IMR-90 (cell line): Measurements from ENCODE around the gene SPG11. TPM values are rescaled to one million over a fixed set of nuclear protein-coding genes. Genes with fewer than 3 reads are reported as not detected.

Experiments used
- ATAC-seq: fragments of 200-7000 bp; cut with Tn5 transposase; 2 replicates; pipeline ENCODE4 v1.9.1; 2020; ENCODE audit warnings: low read depth, mild to moderate bottlenecking, moderate library complexity
- BruUV-seq: library from RNA; stranded (reverse); fragments of 400-500 nt; replicated peaks from 2 replicates; lab custom pipeline; 2021; lab: Mats Ljungman, UMichigan
- CTCF ChIA-PET: fragments of 300-600 bp; formaldehyde crosslinking; extraction: SDS; loops from one replicate; lab custom pipeline; 2021; ENCODE audit warnings: antibody characterized with exemption; lab: Yijun Ruan, JAX
- POLR2A ChIA-PET: fragments of 300-600 bp; sonication (Branson Sonifier 250); formaldehyde crosslinking; loops from one replicate; lab custom pipeline; 2022; ENCODE audit warnings: antibody characterized with exemption; ENCODE audit not compliant: unreplicated experiment; lab: Charles Lee
- DNase-seq: peaks from one replicate; pipeline ENCODE4 v3.0.0; 2013
- H2AFZ ChIP-seq: replicated peaks from 2 replicates; pipeline ENCODE3; 2013; ENCODE audit warnings: low read length, mild to moderate bottlenecking; ENCODE audit not compliant: poor library complexity
- H2AK5ac ChIP-seq: 2 replicates; pipeline ENCODE4 v1.6.1; 2013; ENCODE audit warnings: low read depth, low read length, inconsistent platforms
- H2AK9ac ChIP-seq: replicated peaks from 2 replicates; pipeline ENCODE3; 2013; ENCODE audit warnings: mild to moderate bottlenecking, low read depth, low read length, moderate library complexity; ENCODE audit not compliant: poor library complexity
- H2BK120ac ChIP-seq: 2 replicates; pipeline ENCODE4 v1.6.1; 2013; ENCODE audit warnings: low read depth, low read length, inconsistent platforms
- H2BK15ac ChIP-seq: 3 replicates; pipeline ENCODE4 v1.6.1; 2013; ENCODE audit warnings: low read depth, low read length, inconsistent platforms
- H2BK20ac ChIP-seq: 2 replicates; pipeline ENCODE4 v1.6.1; 2013; ENCODE audit warnings: low read depth, mild to moderate bottlenecking, inconsistent platforms, low read length, moderate library complexity
- H2BK5ac ChIP-seq: 2 replicates; pipeline ENCODE4 v1.6.1; 2013; ENCODE audit warnings: mild to moderate bottlenecking, low read depth, low read length, inconsistent platforms; ENCODE audit not compliant: poor library complexity, severe bottlenecking
- H3K14ac ChIP-seq: replicated peaks from 2 replicates; pipeline ENCODE4 v1.6.1; 2013; ENCODE audit warnings: low read depth, low read length, inconsistent platforms
- H3K18ac ChIP-seq: 2 replicates; pipeline ENCODE4 v1.6.1; 2013; ENCODE audit warnings: low read depth, low read length, control low read depth
- H3K23ac ChIP-seq: 2 replicates; pipeline ENCODE4 v1.6.1; 2013; ENCODE audit warnings: low read depth, low read length, inconsistent platforms
- H3K27ac ChIP-seq: 2 replicates; pipeline ENCODE4 v1.5.1; 2013; ENCODE audit warnings: mild to moderate bottlenecking, control low read depth, low read length; ENCODE audit not compliant: insufficient read depth
- H3K27me3 ChIP-seq: 2 replicates; pipeline ENCODE4 v1.6.1; 2013; ENCODE audit warnings: low read length; ENCODE audit not compliant: control insufficient read depth, insufficient read depth
- H3K36me3 ChIP-seq: 2 replicates; pipeline ENCODE4 v1.6.1; 2013; ENCODE audit warnings: low read length, mixed read lengths; ENCODE audit not compliant: control insufficient read depth, insufficient read depth
- H3K4ac ChIP-seq: 2 replicates; pipeline ENCODE4 v1.6.1; 2013; ENCODE audit warnings: low read depth, low read length, inconsistent platforms
- H3K4me1 ChIP-seq: 2 replicates; pipeline ENCODE4 v1.6.1; 2013; ENCODE audit warnings: low read length, mixed read lengths; ENCODE audit not compliant: control insufficient read depth, insufficient read depth
- H3K4me2 ChIP-seq: 2 replicates; pipeline ENCODE4 v1.6.1; 2013; ENCODE audit warnings: low read depth, mild to moderate bottlenecking, control low read depth, low read length, moderate library complexity
- H3K4me3 ChIP-seq: 2 replicates; pipeline ENCODE4 v1.5.1; 2013; ENCODE audit warnings: low read depth, mild to moderate bottlenecking, control low read depth, low read length, moderate library complexity; ENCODE audit not compliant: insufficient read depth
- H3K56ac ChIP-seq: 2 replicates; pipeline ENCODE4 v1.6.1; 2013; ENCODE audit warnings: low read length, inconsistent platforms; ENCODE audit not compliant: insufficient read depth; ENCODE audit errors: extremely low read depth
- H3K79me1 ChIP-seq, 2 experiments: 2 replicates each; pipeline ENCODE4 v1.6.1; 2013; ENCODE audit warnings: low read length in 2 of 2, inconsistent platforms in 1 of 2, low read depth in 1 of 2
- H3K9ac ChIP-seq: 2 replicates; pipeline ENCODE4 v1.6.1; 2013; ENCODE audit warnings: low read depth, low read length, control low read depth
- H3K9me1 ChIP-seq: 2 replicates; pipeline ENCODE4 v1.6.1; 2013; ENCODE audit warnings: low read length, inconsistent platforms; ENCODE audit not compliant: insufficient read depth
- H3K9me3 ChIP-seq: 2 replicates; pipeline ENCODE4 v1.6.1; 2013; ENCODE audit warnings: low read length; ENCODE audit not compliant: control insufficient read depth, insufficient read depth
- H4K20me1 ChIP-seq: 2 replicates; pipeline ENCODE4 v1.6.1; 2013; ENCODE audit warnings: low read length, inconsistent platforms; ENCODE audit not compliant: insufficient read depth
- H4K5ac ChIP-seq: 2 replicates; pipeline ENCODE4 v1.6.1; 2013; ENCODE audit warnings: mild to moderate bottlenecking, low read depth, low read length, control low read depth
- H4K8ac ChIP-seq, 2 experiments: 2 replicates each; pipeline ENCODE4 v1.6.1; 2013; ENCODE audit warnings: low read depth in 2 of 2, low read length in 2 of 2, control low read depth in 1 of 2, inconsistent platforms in 1 of 2
- H4K91ac ChIP-seq: 2 replicates; pipeline ENCODE4 v1.6.1; 2013; ENCODE audit warnings: low read depth, low read length, inconsistent platforms; ENCODE audit not compliant: insufficient read depth
- BHLHE40 ChIP-seq: fragments of 150-350 bp; IDR thresholded peaks from 2 replicates; pipeline ENCODE4 v1.6.1; 2016; ENCODE audit warnings: mild to moderate bottlenecking, low read depth, low read length
- CEBPB ChIP-seq: IDR thresholded peaks from 2 replicates; pipeline ENCODE4 v1.6.1; 2012; ENCODE audit warnings: low read depth, low read length, improper control_type of control experiment
- CHD1 ChIP-seq: IDR thresholded peaks from 2 replicates; pipeline ENCODE4 v1.6.1; 2012; ENCODE audit warnings: low read depth, low read length, improper control_type of control experiment
- FOS ChIP-seq: fragments of 150-350 bp; IDR thresholded peaks from 2 replicates; pipeline ENCODE4 v1.6.1; 2016; ENCODE audit warnings: low read depth, low read length
- MAFK ChIP-seq: IDR thresholded peaks from 2 replicates; pipeline ENCODE4 v1.6.1; 2012; ENCODE audit warnings: low read depth, low read length, improper control_type of control experiment
- MAZ ChIP-seq: IDR thresholded peaks from 2 replicates; pipeline ENCODE4 v1.6.1; 2012; ENCODE audit warnings: low read depth, mild to moderate bottlenecking, low read length, improper control_type of control experiment, moderate library complexity, borderline replicate concordance
- MXI1 ChIP-seq: IDR thresholded peaks from 2 replicates; pipeline ENCODE4 v1.6.1; 2012; ENCODE audit warnings: low read depth, mild to moderate bottlenecking, low read length, moderate library complexity, borderline replicate concordance
- NFE2L2 ChIP-seq: fragments of 150-350 bp; IDR thresholded peaks from 2 replicates; pipeline ENCODE4 v1.6.1; 2016; ENCODE audit warnings: low read depth, mild to moderate bottlenecking, low read length
- POLR2A ChIP-seq: IDR thresholded peaks from 2 replicates; pipeline ENCODE4 v1.6.1; 2012; ENCODE audit warnings: mild to moderate bottlenecking, low read depth, low read length
- RAD21 ChIP-seq: IDR thresholded peaks from 2 replicates; pipeline ENCODE4 v1.6.1; 2012; ENCODE audit warnings: low read length, improper control_type of control experiment
- RCOR1 ChIP-seq: IDR thresholded peaks from 2 replicates; pipeline ENCODE4 v1.6.1; 2012; ENCODE audit warnings: mild to moderate bottlenecking, low read length, improper control_type of control experiment; ENCODE audit not compliant: insufficient replicate concordance
- RFX5 ChIP-seq: IDR thresholded peaks from 2 replicates; pipeline ENCODE4 v1.8.0; 2012; ENCODE audit warnings: low read depth, mild to moderate bottlenecking, low read length, moderate library complexity
- SMC3 ChIP-seq: fragments of 150-350 bp; IDR thresholded peaks from 2 replicates; pipeline ENCODE4 v1.6.1; 2016; ENCODE audit warnings: low read depth, mild to moderate bottlenecking, antibody characterized with exemption, low read length, moderate library complexity
- WGBS, 2 experiments: methylation state at CpG; one replicate each; pipeline versions ENCODE4 v1.1.5 to v1.1.7; 2013; ENCODE audit warnings: missing lambda C conversion rate in 2 of 2; ENCODE audit not compliant: insufficient read length in 1 of 2; ENCODE audit errors: extremely low coverage in 2 of 2; 5-methylcytosine and 5-hydroxymethylcytosine counted together
- dilution Hi-C: fragments of 300-500 bp; cut with HindIII; formaldehyde crosslinking; loops from one replicate; pipeline ENCODE4 v1.14.3; 2018; ENCODE audit warnings: low sequenced_read_pairs; ENCODE audit not compliant: unreplicated experiment
- in situ Hi-C: fragments of 300-500 bp; cut with MboI; formaldehyde crosslinking; loops from 3 replicates; pipeline ENCODE4 v1.14.3; 2019; ENCODE audit warnings: low sequenced_read_pairs, inconsistent platforms, mixed read lengths
- intact Hi-C: fragments of 100-400 bp; cut with micrococcal nuclease; formaldehyde crosslinking; loops from 2 replicates; pipeline ENCODE4 v1.10.0; 2022
- polyA plus RNA-seq, 3 experiments: library from polyadenylated mRNA; depleted of rRNA; stranded (reverse); fragments of >200 nt; gene quantifications; 2 replicates each; pipeline ENCODE4 v1.2.3, GENCODE V29; 2012; ENCODE audit warnings: low replicate concordance in 1 of 3
- total RNA-seq: library from RNA; depleted of rRNA; stranded (reverse); fragments of >200 nt; gene quantifications from 2 replicates; pipeline ENCODE4 v1.2.3, GENCODE V29; 2012
- TF ChIP-seq, protein P1 (sequence below): fragments of 150-350 bp; IDR thresholded peaks from 2 replicates; pipeline ENCODE4 v1.6.1; 2016; ENCODE audit warnings: low read depth, mild to moderate bottlenecking, low read length, moderate library complexity, borderline replicate concordance
- TF ChIP-seq, protein P2 (sequence below): fragments of 150-350 bp; IDR thresholded peaks from 2 replicates; pipeline ENCODE4 v1.6.1; 2017; ENCODE audit warnings: mild to moderate bottlenecking, antibody characterized with exemption, low read length, low read depth
- TF ChIP-seq, protein P3 (sequence below): conservative IDR thresholded peaks from 2 replicates; pipeline ENCODE4 v1.5.1; 2012; ENCODE audit warnings: mild to moderate bottlenecking, low read depth, low read length, improper control_type of control experiment

The SPG11 gene
- total and polyA plus RNA-seq, 2 of the 4 experiments (the other 2 are of a cell fraction): 30.8 to 32.6 TPM

DNA sequence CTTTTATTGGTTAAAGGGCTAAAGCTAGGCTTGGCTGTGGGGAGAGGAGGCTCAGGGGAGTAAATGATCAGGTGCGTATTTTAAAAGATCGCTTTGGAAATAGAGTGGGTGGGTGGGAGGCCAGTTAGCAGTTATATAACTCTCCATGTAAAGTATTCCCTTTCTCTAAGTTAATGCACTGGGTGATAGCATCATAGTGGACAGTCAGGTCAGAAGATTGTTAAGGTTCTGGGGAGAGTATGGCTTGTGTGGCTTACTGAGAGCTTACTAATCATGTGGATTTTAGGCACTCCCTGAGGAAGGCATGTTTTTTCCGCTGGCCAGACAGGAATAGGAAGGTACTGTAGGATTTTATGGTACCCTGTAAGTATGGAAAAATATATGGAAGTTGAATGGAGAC, 132.8 kb downstream of the SPG11 start:
- CTCF ChIA-PET: no interaction called here
- no CpG with 5 or more reads among the region's 3 CpGs for WGBS, 2 experiments
- in situ Hi-C loops: no loop called here

More for the DNA sequence above, 132.8 kb downstream of the SPG11 start:
- intact Hi-C loops (loop anchor here (10.0 kb wide), 1 partner anchor 656 kb away; no protein-coding TSS in a partner anchor), dilution Hi-C loops (no loop called here)
- H3K56ac ChIP-seq: no peak overlapping the region
- no peak overlapping the region for H2AK5ac ChIP-seq
- H3K14ac ChIP-seq: no peak overlapping the region
- no peak overlapping the region for H2AK9ac ChIP-seq
- ATAC-seq (no peak), DNase-seq (peak; percentile 12)
- no peak overlapping the region for H4K5ac ChIP-seq
- no peak overlapping the region for H2BK20ac ChIP-seq
- no peak overlapping the region for H2AFZ ChIP-seq
- no peak overlapping the region for H3K9ac ChIP-seq
- H3K4ac ChIP-seq: no peak overlapping the region
- H2BK15ac ChIP-seq: no peak overlapping the region
- peaks cover 10 to 34% of the 10 kb centered on the region in 2 experiments for H3K79me1 ChIP-seq
- H3K36me3 ChIP-seq: peaks cover 3% of the 10 kb centered on the region; the same call in 1 of the 2 replicates
- POLR2A ChIA-PET: interaction anchor here (0.7 kb wide), 1 partner anchor 10 kb away, joined by 5 read pairs; no protein-coding TSS in a partner anchor
- no peaks in the 10 kb centered on the region for H4K20me1 ChIP-seq
- BruUV-seq: no TSS peak
- H3K18ac ChIP-seq: no peak overlapping the region
- no peaks in the 10 kb centered on the region for H3K9me3 ChIP-seq
- peaks cover 4% of the 10 kb centered on the region; the same call in 1 of the 2 replicates for H3K9me1 ChIP-seq
- no peak overlapping the region for H4K91ac ChIP-seq
- H3K27ac ChIP-seq: no peak overlapping the region
- H2BK120ac ChIP-seq: no peak overlapping the region
- no peak overlapping the region for H3K4me2 ChIP-seq
- no peaks in the 10 kb centered on the region for H3K27me3 ChIP-seq
- no peaks in the 10 kb centered on the region; the same call in 1 of the 2 replicates for H3K4me1 ChIP-seq
- no peak for TF ChIP-seq CEBPB
- TF ChIP-seq, protein P1, sequence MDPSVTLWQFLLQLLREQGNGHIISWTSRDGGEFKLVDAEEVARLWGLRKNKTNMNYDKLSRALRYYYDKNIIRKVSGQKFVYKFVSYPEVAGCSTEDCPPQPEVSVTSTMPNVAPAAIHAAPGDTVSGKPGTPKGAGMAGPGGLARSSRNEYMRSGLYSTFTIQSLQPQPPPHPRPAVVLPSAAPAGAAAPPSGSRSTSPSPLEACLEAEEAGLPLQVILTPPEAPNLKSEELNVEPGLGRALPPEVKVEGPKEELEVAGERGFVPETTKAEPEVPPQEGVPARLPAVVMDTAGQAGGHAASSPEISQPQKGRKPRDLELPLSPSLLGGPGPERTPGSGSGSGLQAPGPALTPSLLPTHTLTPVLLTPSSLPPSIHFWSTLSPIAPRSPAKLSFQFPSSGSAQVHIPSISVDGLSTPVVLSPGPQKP: no peak
- no peak for TF ChIP-seq SMC3
- TF ChIP-seq BHLHE40: no peak
- no peak for TF ChIP-seq RAD21
- no peak for TF ChIP-seq MAZ
- TF ChIP-seq, protein P2, sequence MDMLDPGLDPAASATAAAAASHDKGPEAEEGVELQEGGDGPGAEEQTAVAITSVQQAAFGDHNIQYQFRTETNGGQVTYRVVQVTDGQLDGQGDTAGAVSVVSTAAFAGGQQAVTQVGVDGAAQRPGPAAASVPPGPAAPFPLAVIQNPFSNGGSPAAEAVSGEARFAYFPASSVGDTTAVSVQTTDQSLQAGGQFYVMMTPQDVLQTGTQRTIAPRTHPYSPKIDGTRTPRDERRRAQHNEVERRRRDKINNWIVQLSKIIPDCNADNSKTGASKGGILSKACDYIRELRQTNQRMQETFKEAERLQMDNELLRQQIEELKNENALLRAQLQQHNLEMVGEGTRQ: no peak
- TF ChIP-seq RFX5: no peak
- no peak for TF ChIP-seq MXI1
- TF ChIP-seq, protein P3, sequence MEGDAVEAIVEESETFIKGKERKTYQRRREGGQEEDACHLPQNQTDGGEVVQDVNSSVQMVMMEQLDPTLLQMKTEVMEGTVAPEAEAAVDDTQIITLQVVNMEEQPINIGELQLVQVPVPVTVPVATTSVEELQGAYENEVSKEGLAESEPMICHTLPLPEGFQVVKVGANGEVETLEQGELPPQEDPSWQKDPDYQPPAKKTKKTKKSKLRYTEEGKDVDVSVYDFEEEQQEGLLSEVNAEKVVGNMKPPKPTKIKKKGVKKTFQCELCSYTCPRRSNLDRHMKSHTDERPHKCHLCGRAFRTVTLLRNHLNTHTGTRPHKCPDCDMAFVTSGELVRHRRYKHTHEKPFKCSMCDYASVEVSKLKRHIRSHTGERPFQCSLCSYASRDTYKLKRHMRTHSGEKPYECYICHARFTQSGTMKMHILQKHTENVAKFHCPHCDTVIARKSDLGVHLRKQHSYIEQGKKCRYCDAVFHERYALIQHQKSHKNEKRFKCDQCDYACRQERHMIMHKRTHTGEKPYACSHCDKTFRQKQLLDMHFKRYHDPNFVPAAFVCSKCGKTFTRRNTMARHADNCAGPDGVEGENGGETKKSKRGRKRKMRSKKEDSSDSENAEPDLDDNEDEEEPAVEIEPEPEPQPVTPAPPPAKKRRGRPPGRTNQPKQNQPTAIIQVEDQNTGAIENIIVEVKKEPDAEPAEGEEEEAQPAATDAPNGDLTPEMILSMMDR: no peak
- TF ChIP-seq FOS: no peak
- TF ChIP-seq RCOR1: no peak
- TF ChIP-seq NFE2L2: no peak
- TF ChIP-seq CHD1: no peak
- TF ChIP-seq POLR2A: no peak
- TF ChIP-seq MAFK: no peak
- H3K23ac ChIP-seq: no peak overlapping the region
- H3K4me3 ChIP-seq: no peak overlapping the region
- no peak overlapping the region for H2BK5ac ChIP-seq
- H4K8ac ChIP-seq: no peak overlapping the region
